Stimulated activated CD4-positive, alpha-beta T cell treated with anti-CD3 and anti-CD28 coated beads, Interleukin-12 subunit alpha, Interleukin-12 subunit beta, amount 100 ng/mL, for 24 hours (primary cell): ENCODE measurements around the gene AKR1C8.

Experiments used
- DNase-seq, 2 experiments: peaks; one replicate each; pipeline ENCODE4 v3.0.0-alpha.2; 2020; ENCODE audit warnings: low read depth in 2 of 2

AKR1C8 gene

GRCh38 chr10:5108658-5109416 is 76.1 kb downstream of the AKR1C8 start:
- no peak for DNase-seq

- no peak for DNase-seq
Measured at GRCh38 chr10:5107860-5108526, 77.0 kb downstream of the AKR1C8 start.

- no peak for DNase-seq
Measured at GRCh38 chr10:5106553-5106952, 78.4 kb downstream of the AKR1C8 start.

- no peak for DNase-seq
Measured at GRCh38 chr10:5105626-5106025, 79.3 kb downstream of the AKR1C8 start.
